VCaP (cell line): ENCODE data around the gene LRRC3B.
"Not testable (repeated sequence)": the region's sequence is repeated elsewhere in the genome, so short reads cannot be mapped to it uniquely, and the experiment has no call there.

Source experiments
- H3K27ac ChIP-seq: fragments of 450-650 bp; 2 replicates; pipeline ENCODE4 v1.5.1; 2017
- TF ChIP-seq, protein P1 (sequence below): fragments of 450-650 bp; conservative IDR thresholded peaks from 2 replicates; pipeline ENCODE4 v1.5.1; 2017; ENCODE audit warnings: mild to moderate bottlenecking, moderate library complexity

LRRC3B gene

DNA sequence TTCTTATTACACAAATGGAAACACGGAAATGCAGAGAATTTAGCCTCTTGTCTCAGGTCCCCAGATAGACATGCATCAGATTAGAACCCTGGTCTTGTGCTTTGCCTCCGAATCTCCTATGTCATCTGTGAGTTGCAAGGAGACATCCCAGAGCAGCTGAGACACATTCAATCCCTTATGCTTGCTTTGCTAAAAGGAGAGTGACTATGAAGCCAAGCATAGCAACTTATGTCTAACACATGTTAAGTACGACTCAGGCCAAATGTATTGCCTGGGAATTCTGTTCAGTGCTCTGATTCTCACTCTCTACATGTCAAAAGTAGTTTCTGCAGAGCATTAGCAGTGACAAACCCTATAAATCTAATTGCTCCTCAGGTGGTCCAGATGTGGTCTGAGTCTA, 30.6 kb upstream of the LRRC3B start:
- no peak overlapping the region for H3K27ac ChIP-seq

GRCh38 chr3:26592451-26592850, 30.1 kb upstream of the LRRC3B start:
- H3K27ac ChIP-seq = no peak overlapping the region
- TF ChIP-seq, protein P1, sequence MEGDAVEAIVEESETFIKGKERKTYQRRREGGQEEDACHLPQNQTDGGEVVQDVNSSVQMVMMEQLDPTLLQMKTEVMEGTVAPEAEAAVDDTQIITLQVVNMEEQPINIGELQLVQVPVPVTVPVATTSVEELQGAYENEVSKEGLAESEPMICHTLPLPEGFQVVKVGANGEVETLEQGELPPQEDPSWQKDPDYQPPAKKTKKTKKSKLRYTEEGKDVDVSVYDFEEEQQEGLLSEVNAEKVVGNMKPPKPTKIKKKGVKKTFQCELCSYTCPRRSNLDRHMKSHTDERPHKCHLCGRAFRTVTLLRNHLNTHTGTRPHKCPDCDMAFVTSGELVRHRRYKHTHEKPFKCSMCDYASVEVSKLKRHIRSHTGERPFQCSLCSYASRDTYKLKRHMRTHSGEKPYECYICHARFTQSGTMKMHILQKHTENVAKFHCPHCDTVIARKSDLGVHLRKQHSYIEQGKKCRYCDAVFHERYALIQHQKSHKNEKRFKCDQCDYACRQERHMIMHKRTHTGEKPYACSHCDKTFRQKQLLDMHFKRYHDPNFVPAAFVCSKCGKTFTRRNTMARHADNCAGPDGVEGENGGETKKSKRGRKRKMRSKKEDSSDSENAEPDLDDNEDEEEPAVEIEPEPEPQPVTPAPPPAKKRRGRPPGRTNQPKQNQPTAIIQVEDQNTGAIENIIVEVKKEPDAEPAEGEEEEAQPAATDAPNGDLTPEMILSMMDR = no peak

More for the DNA sequence above, 30.6 kb upstream of the LRRC3B start:
- TF ChIP-seq, protein P1 = no peak

DNA sequence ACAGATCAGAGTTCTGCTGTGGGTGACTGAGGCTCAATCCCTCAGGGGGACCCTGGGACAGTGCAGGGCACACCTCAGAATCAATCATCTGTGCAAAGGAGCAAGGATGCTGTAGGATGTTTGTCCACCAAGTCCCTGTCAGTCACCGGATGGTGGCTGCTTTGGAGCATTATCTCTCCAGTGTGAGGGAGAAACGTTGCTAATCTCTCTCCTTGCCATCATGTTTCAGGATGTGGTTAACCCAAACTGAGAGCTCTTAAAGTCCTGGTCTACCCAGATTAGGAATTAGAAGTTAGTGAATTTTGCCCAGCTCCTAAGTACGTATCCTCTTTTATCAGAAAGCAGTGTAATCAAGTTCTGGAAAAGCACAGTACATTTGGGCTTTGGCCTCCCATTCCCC, 26.2 kb upstream of the LRRC3B start:
- H3K27ac ChIP-seq = no peak overlapping the region
- TF ChIP-seq, protein P1 = no peak

DNA sequence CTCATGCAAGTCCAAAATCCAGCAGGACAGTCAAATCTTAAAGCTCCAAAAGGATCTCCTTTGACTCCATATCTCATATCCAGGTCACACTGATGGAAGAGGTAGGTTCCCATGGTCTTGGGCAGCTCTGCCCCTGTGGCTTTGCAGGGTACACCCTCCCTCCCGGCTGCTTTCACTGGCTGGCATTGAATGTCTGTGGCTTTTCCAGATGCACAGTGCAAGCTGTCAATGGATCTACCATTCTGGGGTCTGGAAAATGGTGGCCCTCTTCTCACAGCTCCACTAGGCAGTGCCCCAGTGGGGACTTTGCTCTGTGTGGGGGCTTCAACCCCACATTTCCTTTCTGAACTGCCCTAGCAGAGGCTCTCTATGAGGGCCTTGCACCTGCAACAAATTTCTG, 19.3 kb upstream of the LRRC3B start:
- not testable (repeated sequence) for H3K27ac ChIP-seq

GRCh38 chr3:26603771-26604170, 18.8 kb upstream of the LRRC3B start:
- H3K27ac ChIP-seq = not testable (repeated sequence)

GRCh38 chr3:26614006-26614685, 8.4 kb upstream of the LRRC3B start:
- TF ChIP-seq, protein P1 = no peak
- no peak overlapping the region for H3K27ac ChIP-seq

DNA sequence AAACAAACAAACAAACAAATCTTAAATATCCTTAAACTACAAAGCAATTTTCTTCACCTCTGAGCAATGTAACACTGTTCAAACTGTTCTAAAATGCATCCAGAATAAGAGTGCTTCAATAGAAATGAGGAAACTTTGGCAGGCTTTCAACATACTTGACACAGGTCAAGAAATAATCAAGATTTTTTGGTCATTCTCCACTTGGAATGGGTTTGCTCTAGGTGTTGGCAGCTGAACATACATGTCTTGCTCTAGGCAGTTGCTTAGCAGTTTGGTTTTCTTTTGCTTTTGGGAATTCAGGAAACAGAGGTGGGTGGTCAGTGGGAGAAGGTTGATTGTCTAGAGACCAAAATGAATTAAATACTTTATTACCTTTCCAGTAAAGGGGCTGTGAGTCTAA, 1.4 kb upstream of the LRRC3B start:
- no peak overlapping the region for H3K27ac ChIP-seq
- TF ChIP-seq, protein P1 = no peak

DNA sequence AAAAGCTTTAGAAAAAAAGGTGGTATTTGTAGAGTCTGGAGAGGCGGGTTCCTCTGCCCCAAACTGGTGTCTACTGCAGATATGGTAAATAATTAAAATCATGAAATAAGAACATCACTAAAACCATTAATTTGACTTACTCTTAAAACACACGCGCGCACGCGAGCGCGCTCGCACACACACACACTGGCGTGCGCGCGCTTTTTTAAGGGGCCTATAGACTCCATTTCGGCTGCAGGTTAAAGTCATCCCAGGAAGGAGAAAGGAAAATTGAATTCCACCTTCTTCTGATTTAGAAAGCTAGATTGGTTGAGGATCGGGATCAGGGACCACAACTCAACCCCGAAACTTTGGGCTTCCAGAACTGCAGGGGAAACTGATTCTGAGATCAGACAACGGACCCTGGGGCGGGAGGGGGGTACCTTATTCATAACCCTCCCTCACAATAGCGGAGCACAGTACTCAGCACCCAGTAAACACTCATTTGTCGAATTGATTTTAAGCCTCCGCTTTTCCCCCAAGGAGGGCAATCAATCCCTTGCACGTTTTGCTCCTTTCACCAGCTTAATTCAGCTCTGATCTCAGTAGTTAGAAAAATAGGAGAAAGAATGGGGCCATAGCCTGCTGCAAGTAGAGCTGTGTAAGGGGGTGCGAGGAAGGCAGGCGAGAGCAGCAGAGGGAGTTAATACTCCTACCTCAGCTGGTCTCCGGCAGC, 509 bp upstream of the LRRC3B start:
- no peak overlapping the region for H3K27ac ChIP-seq
- TF ChIP-seq, protein P1 = no peak
